Type B pancreatic cell (in vitro differentiated cells): ENCODE measurements around the gene RBP2. TPM values are rescaled to one million over a fixed set of nuclear protein-coding genes. Genes with fewer than 3 reads are reported as not detected.

Experiments
- DNase-seq: peaks from one replicate; pipeline ENCODE4 v3.0.0; 2021; ENCODE audit warnings: mixed read lengths; ENCODE audit not compliant: unreplicated experiment; ENCODE audit errors: extremely low spot score
- H3K27ac Mint-ChIP-seq: 2 replicates; pipeline ENCODE4 v1.8.0; 2021; ENCODE audit warnings: mild to moderate bottlenecking, mixed read lengths
- H3K27me3 Mint-ChIP-seq: 2 replicates; pipeline ENCODE4 v1.8.0; 2021; ENCODE audit warnings: mixed read lengths
- H3K36me3 Mint-ChIP-seq: 2 replicates; pipeline ENCODE4 v1.8.0; 2021; ENCODE audit warnings: mixed read lengths
- H3K4me1 Mint-ChIP-seq: one replicate; pipeline ENCODE4 v1.8.0; 2021; ENCODE audit warnings: mixed read lengths; ENCODE audit not compliant: unreplicated experiment
- H3K4me3 Mint-ChIP-seq: 2 replicates; pipeline ENCODE4 v1.8.0; 2021; ENCODE audit warnings: mild to moderate bottlenecking, mixed read lengths
- H3K9me3 Mint-ChIP-seq: 2 replicates; pipeline ENCODE4 v1.8.0; 2021; ENCODE audit warnings: mixed read lengths
- total RNA-seq: library from RNA; stranded (reverse); gene quantifications from 2 replicates; pipeline ENCODE4 v1.2.1, GENCODE V29; 2021; ENCODE audit warnings: low replicate concordance
- TF ChIP-seq, protein P1 (sequence below): fragments of 200-600 bp; sonication (generic); conservative IDR thresholded peaks from 2 replicates; pipeline ENCODE4 v1.5.0; 2021; ENCODE audit warnings: antibody characterized with exemption, mild to moderate bottlenecking

Gene RBP2
- total RNA-seq, 1 donor from 2014 or later: 25.3 TPM

DNA sequence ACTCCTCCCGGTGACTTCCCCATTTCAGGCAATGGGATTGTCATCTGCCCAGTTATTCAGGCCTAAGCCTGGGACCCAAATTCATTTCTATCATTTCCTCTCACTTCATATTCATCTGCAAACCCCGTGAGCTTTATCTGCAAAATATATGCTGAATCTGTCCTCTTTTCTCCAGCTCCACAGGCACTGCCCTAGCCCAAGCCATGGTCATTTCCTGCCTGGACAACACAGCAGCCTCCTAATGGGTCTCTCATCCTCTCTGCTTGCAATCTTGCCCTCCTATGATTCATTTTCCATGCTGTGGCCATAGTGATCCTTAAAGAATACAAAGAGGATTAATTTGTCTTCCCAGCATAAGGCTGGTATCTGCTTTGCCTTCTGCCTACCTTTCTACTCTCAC, 6.1 kb downstream of the RBP2 start:
- TF ChIP-seq, protein P1, sequence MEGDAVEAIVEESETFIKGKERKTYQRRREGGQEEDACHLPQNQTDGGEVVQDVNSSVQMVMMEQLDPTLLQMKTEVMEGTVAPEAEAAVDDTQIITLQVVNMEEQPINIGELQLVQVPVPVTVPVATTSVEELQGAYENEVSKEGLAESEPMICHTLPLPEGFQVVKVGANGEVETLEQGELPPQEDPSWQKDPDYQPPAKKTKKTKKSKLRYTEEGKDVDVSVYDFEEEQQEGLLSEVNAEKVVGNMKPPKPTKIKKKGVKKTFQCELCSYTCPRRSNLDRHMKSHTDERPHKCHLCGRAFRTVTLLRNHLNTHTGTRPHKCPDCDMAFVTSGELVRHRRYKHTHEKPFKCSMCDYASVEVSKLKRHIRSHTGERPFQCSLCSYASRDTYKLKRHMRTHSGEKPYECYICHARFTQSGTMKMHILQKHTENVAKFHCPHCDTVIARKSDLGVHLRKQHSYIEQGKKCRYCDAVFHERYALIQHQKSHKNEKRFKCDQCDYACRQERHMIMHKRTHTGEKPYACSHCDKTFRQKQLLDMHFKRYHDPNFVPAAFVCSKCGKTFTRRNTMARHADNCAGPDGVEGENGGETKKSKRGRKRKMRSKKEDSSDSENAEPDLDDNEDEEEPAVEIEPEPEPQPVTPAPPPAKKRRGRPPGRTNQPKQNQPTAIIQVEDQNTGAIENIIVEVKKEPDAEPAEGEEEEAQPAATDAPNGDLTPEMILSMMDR: no peak
- Mint-ChIP-seq H3K36me3 (peaks cover 3% of the 10 kb centered on the region), H3K9me3 (no peaks in the 10 kb centered on the region), H3K4me3 (no peak overlapping the region), H3K27ac (no peak overlapping the region), H3K4me1 (peaks cover 9% of the 10 kb centered on the region), H3K27me3 (no peaks in the 10 kb centered on the region)
- no peak for DNase-seq

DNA sequence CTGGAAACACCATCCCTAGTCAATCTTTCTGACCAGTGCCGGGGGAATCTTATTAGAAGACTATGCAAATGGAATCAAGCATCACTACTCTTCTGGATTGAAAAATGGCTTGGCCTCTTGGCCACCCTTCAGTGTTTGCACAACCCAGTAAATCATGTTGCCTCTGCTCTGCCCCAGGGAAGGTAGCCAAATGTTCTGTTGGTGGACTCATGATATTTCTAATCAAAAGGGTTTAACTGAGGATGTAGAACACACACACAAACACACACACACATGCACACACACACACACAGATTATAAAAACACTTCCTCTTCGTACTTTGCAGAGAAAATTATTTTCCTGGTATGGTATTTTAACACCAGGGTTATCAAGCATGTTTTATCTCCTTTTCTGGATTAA, 7.9 kb downstream of the RBP2 start:
- H3K9me3 Mint-ChIP-seq: no peaks in the 10 kb centered on the region
- H3K4me3 Mint-ChIP-seq: peak overlapping the region; percentile 59
- DNase-seq: no peak
- TF ChIP-seq, protein P1: no peak
- peaks cover 9% of the 10 kb centered on the region for H3K4me1 Mint-ChIP-seq
- peak overlapping the region; percentile 82 for H3K27ac Mint-ChIP-seq
- no peaks in the 10 kb centered on the region for H3K27me3 Mint-ChIP-seq
- H3K36me3 Mint-ChIP-seq: peaks cover 3% of the 10 kb centered on the region

DNA sequence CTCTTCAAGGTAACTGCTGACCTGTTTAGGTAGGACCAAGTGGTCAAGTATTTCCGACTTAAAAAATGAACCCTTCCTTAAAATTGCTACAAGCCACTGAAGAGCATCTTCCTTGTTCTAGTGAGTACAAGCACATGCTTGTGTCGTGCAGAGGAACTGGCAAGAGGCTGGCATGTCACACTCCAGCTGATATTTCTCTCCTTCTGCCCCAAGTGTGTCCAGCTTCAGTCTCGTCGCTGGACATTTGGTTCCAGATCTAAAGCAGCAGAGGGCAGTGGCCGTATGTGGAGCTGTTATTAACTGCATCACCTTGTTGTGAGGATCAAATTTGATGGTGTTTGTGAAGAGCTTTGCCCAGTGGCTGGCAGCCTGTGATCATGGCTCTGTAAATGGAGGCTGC, 10.0 kb downstream of the RBP2 start:
- TF ChIP-seq, protein P1: no peak
- Mint-ChIP-seq H3K27ac (no peak overlapping the region), H3K36me3 (peaks cover 3% of the 10 kb centered on the region), H3K27me3 (no peaks in the 10 kb centered on the region), H3K4me3 (no peak overlapping the region), H3K4me1 (peaks cover 16% of the 10 kb centered on the region), H3K9me3 (no peaks in the 10 kb centered on the region)
- DNase-seq: no peak

DNA sequence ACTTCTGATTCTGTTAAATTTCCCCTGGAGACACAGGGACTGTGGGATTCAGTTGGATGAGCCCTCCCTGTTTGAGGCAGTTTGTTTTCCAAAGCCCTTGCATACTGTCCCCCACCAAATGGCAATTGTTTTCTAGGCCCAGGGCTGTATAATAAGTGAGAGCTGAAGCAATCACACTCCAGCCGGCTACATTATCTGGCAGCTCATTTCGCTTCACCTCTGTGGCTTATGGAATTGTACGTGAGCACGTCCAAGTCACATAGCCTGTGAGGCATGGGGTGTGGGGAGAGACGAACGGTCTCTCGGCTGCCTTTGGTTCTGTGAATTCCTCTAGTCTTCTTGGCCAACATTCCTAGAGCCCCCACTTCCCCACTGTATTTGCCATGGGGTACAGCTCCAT, 10.7 kb downstream of the RBP2 start:
- TF ChIP-seq, protein P1: no peak
- H3K9me3 Mint-ChIP-seq: no peaks in the 10 kb centered on the region
- no peak overlapping the region for H3K4me3 Mint-ChIP-seq
- H3K4me1 Mint-ChIP-seq: peaks cover 17% of the 10 kb centered on the region
- no peak overlapping the region for H3K27ac Mint-ChIP-seq
- DNase-seq: no peak
- H3K36me3 Mint-ChIP-seq: peaks cover 3% of the 10 kb centered on the region
- no peaks in the 10 kb centered on the region for H3K27me3 Mint-ChIP-seq

DNA sequence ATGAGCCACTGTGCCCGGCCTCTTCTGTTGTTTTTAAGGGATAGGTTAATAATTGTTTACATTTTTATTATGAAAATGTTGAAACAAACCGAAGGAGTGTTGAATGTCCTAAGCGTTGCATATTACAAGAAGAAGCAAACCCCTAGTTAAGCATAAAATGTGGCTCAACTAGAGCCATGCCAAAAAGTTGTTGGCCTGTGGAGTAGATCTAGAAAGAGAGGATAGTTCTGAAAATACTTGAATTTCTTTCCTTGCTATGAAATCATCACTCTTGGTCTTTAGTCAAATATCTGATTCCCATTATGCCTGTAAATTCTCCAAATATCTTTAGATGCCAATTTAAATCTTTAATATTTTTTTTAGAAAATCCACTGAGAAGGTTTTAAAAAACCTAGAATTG, 12.8 kb downstream of the RBP2 start:
- H3K27me3 Mint-ChIP-seq: no peaks in the 10 kb centered on the region
- peaks cover 24% of the 10 kb centered on the region for H3K4me1 Mint-ChIP-seq
- H3K36me3 Mint-ChIP-seq: peaks cover 7% of the 10 kb centered on the region
- no peak overlapping the region for H3K4me3 Mint-ChIP-seq
- no peak overlapping the region for H3K27ac Mint-ChIP-seq
- H3K9me3 Mint-ChIP-seq: no peaks in the 10 kb centered on the region
- no peak for DNase-seq
- TF ChIP-seq, protein P1: no peak

DNA sequence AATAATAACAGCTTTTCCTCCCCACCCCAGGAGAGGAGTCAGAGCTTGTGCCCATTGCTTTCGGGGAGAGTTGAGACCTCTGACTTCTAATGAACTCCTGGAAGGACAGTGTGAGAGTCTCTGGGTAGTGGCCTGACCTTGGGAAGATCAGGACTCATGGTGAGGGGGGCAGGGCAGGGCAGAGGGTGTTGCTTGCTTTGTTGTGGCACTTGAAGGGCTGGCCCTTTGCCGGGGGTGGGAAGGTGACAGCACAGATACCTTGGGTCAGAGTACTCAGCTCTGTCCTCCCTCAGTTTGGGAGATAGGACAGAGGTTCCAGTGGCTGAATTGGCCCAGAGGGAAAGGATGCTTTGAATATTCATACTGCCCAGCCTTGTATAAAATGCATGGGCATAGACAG, 15.8 kb downstream of the RBP2 start:
- no peaks in the 10 kb centered on the region for H3K9me3 Mint-ChIP-seq

More for the DNA sequence above, 15.8 kb downstream of the RBP2 start:
- no peak overlapping the region for H3K4me3 Mint-ChIP-seq
- H3K27me3 Mint-ChIP-seq: no peaks in the 10 kb centered on the region
- peaks cover 4% of the 10 kb centered on the region for H3K36me3 Mint-ChIP-seq
- TF ChIP-seq, protein P1: no peak
- DNase-seq: no peak
- H3K4me1 Mint-ChIP-seq: peaks cover 23% of the 10 kb centered on the region
- H3K27ac Mint-ChIP-seq: peak overlapping the region; percentile 21
